ENCODE data around the gene C4orf33.
"Not testable (repeated sequence)": the region's sequence is repeated elsewhere in the genome, so short reads cannot be mapped to it uniquely, and the experiment has no call there.

C4orf33 gene, protein sequence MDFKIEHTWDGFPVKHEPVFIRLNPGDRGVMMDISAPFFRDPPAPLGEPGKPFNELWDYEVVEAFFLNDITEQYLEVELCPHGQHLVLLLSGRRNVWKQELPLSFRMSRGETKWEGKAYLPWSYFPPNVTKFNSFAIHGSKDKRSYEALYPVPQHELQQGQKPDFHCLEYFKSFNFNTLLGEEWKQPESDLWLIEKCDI

DNA sequence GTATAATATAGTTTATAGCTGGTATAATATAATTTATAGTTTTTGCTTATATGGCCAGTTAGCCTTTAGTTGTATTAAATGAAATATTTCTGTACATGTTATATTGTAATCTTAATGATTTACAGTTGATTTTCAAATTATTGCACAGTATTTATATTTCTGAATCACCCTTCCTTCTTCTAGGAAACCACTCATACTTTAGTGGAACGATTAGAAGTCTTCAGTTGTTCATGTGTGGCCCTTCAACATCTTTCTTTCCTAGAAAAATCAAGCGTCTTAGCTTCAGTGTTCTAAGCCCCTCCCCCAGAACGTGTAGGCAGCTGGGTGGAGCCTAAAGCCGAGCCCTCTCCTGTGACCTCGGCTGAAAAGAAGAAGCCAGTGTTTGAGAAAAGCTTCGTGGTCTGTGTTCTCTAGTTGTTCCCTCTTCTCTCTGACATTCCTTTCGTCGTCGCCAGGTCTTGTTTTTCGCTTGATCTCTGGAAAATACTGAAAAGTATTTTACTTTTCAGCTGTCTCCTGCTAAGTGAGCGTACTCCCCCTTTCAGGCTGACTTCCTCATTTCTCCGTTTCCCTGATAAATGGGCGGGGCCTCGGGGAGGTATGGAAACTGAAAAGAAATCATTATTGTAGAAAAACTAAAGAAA lies at the start of gene C4orf33:
Gene C4orf33 (plus strand): TSS at position 342 of the 644 bp plus-strand sequence. CDS start 6,459 bp downstream, outside the sequence.
- peak; percentile 69 for DNase-seq (ENCODE audit: extremely low spot score)
- ChIA-PET CTCF (no interaction called here), POLR2A (interaction anchor here (0.7 kb wide), 1 partner anchor 15 kb away, joined by 3 read pairs; no protein-coding TSS in a partner anchor)
- no peak; the same call in 1 of the 2 replicates for TF ChIP-seq ELF4 (IDR thresholded peaks at IDR 0.05)
- TF ChIP-seq TARDBP (IDR thresholded peaks at IDR 0.05) = no peak
- no peak for TF ChIP-seq NFRKB (IDR thresholded peaks at IDR 0.05)
- TF ChIP-seq ARNT (IDR thresholded peaks at IDR 0.05) = no peak
- no peak for TF ChIP-seq LEF1 (IDR thresholded peaks at IDR 0.05; ENCODE audit: borderline replicate concordance)
- no peak for TF ChIP-seq L3MBTL2 (conservative IDR thresholded peaks at IDR 0.05)
- no peak for TF ChIP-seq SP1 (IDR thresholded peaks at IDR 0.05)
- no peak for TF ChIP-seq CTBP1 (IDR thresholded peaks at IDR 0.05; ENCODE audit: borderline replicate concordance)
- no peak for TF ChIP-seq ZNF384 (IDR thresholded peaks at IDR 0.05)
- TF ChIP-seq FOXM1 (IDR thresholded peaks at IDR 0.05; ENCODE audit: borderline replicate concordance) = no peak
- no peak for TF ChIP-seq FOXA1 (IDR thresholded peaks at IDR 0.05)
- no peak for TF ChIP-seq BHLHE40 (IDR thresholded peaks at IDR 0.05; ENCODE audit: borderline replicate concordance)
- TF ChIP-seq, protein P1, sequence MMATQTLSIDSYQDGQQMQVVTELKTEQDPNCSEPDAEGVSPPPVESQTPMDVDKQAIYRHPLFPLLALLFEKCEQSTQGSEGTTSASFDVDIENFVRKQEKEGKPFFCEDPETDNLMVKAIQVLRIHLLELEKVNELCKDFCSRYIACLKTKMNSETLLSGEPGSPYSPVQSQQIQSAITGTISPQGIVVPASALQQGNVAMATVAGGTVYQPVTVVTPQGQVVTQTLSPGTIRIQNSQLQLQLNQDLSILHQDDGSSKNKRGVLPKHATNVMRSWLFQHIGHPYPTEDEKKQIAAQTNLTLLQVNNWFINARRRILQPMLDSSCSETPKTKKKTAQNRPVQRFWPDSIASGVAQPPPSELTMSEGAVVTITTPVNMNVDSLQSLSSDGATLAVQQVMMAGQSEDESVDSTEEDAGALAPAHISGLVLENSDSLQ (IDR thresholded peaks at IDR 0.05) = no peak
- no peak for TF ChIP-seq HDGF (IDR thresholded peaks at IDR 0.05; ENCODE audit: borderline replicate concordance)

DNA sequence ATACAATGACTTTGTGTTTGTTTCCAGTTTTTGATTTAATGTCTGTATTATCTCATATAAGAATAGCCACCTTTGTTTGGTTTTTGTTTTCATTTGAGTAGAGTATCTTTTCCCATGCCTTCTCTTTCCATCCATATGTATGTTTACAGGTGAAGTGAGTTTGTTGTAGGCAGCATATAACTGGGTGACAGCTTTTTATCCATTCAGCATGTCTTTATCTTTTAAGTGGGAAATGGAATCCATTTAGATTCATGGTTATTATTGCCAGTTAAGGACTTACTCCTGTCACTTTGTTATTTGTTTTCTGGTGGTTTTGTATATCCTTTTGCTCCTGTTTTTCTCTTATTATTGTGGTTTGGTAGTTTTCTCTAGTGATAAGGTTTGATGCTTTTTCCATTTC lies 36.9 kb upstream of the C4orf33 start:
- TF ChIP-seq FOXM1 (IDR thresholded peaks at IDR 0.05; ENCODE audit: borderline replicate concordance) = no peak
- TF ChIP-seq NFRKB (IDR thresholded peaks at IDR 0.05) = no peak
- no peak for TF ChIP-seq ARNT (IDR thresholded peaks at IDR 0.05)
- TF ChIP-seq HDGF (IDR thresholded peaks at IDR 0.05; ENCODE audit: borderline replicate concordance) = no peak
- no peak for TF ChIP-seq SP1 (IDR thresholded peaks at IDR 0.05)
- TF ChIP-seq, protein P1 (IDR thresholded peaks at IDR 0.05) = no peak
- no peak for TF ChIP-seq LEF1 (IDR thresholded peaks at IDR 0.05; ENCODE audit: borderline replicate concordance)
- TF ChIP-seq ZNF384 (IDR thresholded peaks at IDR 0.05) = no peak
- DNase-seq (ENCODE audit: extremely low spot score) = no peak
- ChIA-PET CTCF (no interaction called here), POLR2A (no interaction called here)

DNA sequence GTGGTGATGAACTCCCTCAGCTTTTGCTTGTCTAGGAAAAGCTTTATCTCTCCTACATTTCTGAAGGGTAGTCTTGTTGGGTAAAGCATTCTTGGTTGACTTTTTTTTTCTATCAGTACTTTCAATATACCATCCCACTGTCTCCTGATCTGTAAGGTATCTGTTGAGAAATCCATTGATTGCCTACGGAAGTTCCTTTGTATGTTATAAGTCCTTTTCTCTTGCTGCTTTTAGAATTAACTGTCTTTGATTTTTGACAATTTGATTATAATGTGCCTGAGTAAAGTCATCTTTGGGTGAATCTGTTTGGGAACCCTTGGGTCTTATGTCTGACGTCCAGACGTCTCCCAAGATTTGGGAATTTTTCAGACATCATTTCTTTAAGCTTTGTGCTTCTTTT lies 33.4 kb upstream of the C4orf33 start:
- POLR2A ChIA-PET = no interaction called here
- CTCF ChIA-PET = no interaction called here
- no peak for DNase-seq (ENCODE audit: extremely low spot score)
- TF ChIP-seq NFRKB (IDR thresholded peaks at IDR 0.05) = no peak
- TF ChIP-seq ELF4 (IDR thresholded peaks at IDR 0.05) = no peak
- TF ChIP-seq L3MBTL2 (conservative IDR thresholded peaks at IDR 0.05) = no peak
- no peak for TF ChIP-seq SP1 (IDR thresholded peaks at IDR 0.05)
- no peak for TF ChIP-seq SUZ12 (IDR thresholded peaks at IDR 0.05)
- no peak for TF ChIP-seq FOXA1 (IDR thresholded peaks at IDR 0.05)
- TF ChIP-seq ZNF384 (IDR thresholded peaks at IDR 0.05) = no peak
- TF ChIP-seq, protein P1 (IDR thresholded peaks at IDR 0.05) = no peak
- no peak for TF ChIP-seq TARDBP (IDR thresholded peaks at IDR 0.05)
- no peak for TF ChIP-seq ARNT (IDR thresholded peaks at IDR 0.05)
- TF ChIP-seq FOXM1 (IDR thresholded peaks at IDR 0.05; ENCODE audit: borderline replicate concordance) = no peak
- no peak for TF ChIP-seq CTBP1 (IDR thresholded peaks at IDR 0.05; ENCODE audit: borderline replicate concordance)
- TF ChIP-seq LEF1 (IDR thresholded peaks at IDR 0.05; ENCODE audit: borderline replicate concordance) = no peak
- no peak for TF ChIP-seq BHLHE40 (IDR thresholded peaks at IDR 0.05; ENCODE audit: borderline replicate concordance)
- TF ChIP-seq FOXK2 (IDR thresholded peaks at IDR 0.05) = no peak
- no peak for TF ChIP-seq HDGF (IDR thresholded peaks at IDR 0.05; ENCODE audit: borderline replicate concordance)

DNA sequence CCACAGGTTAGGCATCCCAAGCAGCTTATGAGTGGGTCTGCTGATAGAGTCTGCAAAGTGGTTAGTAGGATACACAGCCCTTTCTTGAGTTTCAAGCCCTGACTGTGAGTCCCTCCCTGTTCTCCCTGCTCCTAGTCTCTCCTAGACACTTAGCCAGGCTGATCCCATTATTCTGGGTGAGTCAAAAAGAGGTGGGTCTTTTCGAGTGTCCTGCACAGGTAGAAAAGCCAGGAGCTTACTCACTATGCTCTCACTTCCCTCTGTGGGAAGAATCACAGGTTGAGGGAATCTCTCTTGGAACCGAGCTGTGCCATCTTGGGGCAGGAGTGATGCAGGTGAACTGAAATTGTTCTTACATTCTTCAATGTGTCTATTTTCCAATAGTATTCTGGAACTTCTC lies 32.3 kb upstream of the C4orf33 start:
- POLR2A ChIA-PET = no interaction called here
- TF ChIP-seq ELF4 (IDR thresholded peaks at IDR 0.05) = no peak
- TF ChIP-seq NFRKB (IDR thresholded peaks at IDR 0.05) = no peak
- TF ChIP-seq ARNT (IDR thresholded peaks at IDR 0.05) = no peak
- TF ChIP-seq HDGF (IDR thresholded peaks at IDR 0.05; ENCODE audit: borderline replicate concordance) = no peak
- TF ChIP-seq FOXK2 (IDR thresholded peaks at IDR 0.05) = no peak
- TF ChIP-seq TARDBP (IDR thresholded peaks at IDR 0.05) = no peak
- no peak for TF ChIP-seq L3MBTL2 (conservative IDR thresholded peaks at IDR 0.05)
- no peak for TF ChIP-seq FOXA1 (IDR thresholded peaks at IDR 0.05)
- TF ChIP-seq FOXM1 (IDR thresholded peaks at IDR 0.05; ENCODE audit: borderline replicate concordance) = no peak
- TF ChIP-seq SP1 (IDR thresholded peaks at IDR 0.05) = no peak
- no peak for TF ChIP-seq BHLHE40 (IDR thresholded peaks at IDR 0.05; ENCODE audit: borderline replicate concordance)
- no peak for TF ChIP-seq ZNF384 (IDR thresholded peaks at IDR 0.05)
- no peak for TF ChIP-seq LEF1 (IDR thresholded peaks at IDR 0.05; ENCODE audit: borderline replicate concordance)
- TF ChIP-seq CTBP1 (IDR thresholded peaks at IDR 0.05; ENCODE audit: borderline replicate concordance) = no peak
- no peak for DNase-seq (ENCODE audit: extremely low spot score)
- CTCF ChIA-PET = no interaction called here

DNA sequence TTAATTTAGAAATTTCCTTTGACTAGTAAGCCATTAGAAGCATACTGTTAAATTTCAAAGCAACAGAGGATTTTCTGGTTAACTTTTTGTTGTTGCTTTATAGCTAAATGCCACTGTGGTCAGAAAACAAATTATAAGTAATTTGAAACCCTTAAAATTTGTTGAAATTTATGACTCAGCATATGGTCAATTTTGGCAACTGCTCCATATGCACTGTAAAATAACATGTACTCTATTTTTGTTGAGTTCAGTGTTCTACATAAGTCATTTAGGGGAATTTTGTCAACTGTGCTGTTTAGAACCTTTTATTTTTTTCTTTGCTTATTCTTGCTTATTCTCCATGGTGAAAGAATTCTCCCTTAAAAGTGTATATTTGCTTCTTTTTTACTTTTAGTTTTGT lies 31.2 kb upstream of the C4orf33 start:
- TF ChIP-seq, protein P1 (IDR thresholded peaks at IDR 0.05) = no peak
- TF ChIP-seq BHLHE40 (IDR thresholded peaks at IDR 0.05; ENCODE audit: borderline replicate concordance) (no peak), CTBP1 (IDR thresholded peaks at IDR 0.05; ENCODE audit: borderline replicate concordance) (no peak), HDGF (IDR thresholded peaks at IDR 0.05; ENCODE audit: borderline replicate concordance) (no peak), FOXA1 (IDR thresholded peaks at IDR 0.05) (no peak), SUZ12 (IDR thresholded peaks at IDR 0.05) (no peak), ARNT (IDR thresholded peaks at IDR 0.05) (no peak), TARDBP (IDR thresholded peaks at IDR 0.05) (no peak), LEF1 (IDR thresholded peaks at IDR 0.05; ENCODE audit: borderline replicate concordance) (no peak), FOXK2 (IDR thresholded peaks at IDR 0.05) (no peak), NFRKB (IDR thresholded peaks at IDR 0.05) (no peak), SP1 (IDR thresholded peaks at IDR 0.05) (no peak), FOXM1 (IDR thresholded peaks at IDR 0.05; ENCODE audit: borderline replicate concordance) (no peak), ZNF384 (IDR thresholded peaks at IDR 0.05) (no peak), ELF4 (IDR thresholded peaks at IDR 0.05) (no peak), L3MBTL2 (conservative IDR thresholded peaks at IDR 0.05) (no peak)
- POLR2A ChIA-PET = no interaction called here
- CTCF ChIA-PET = no interaction called here
- no peak for DNase-seq (ENCODE audit: extremely low spot score)

DNA sequence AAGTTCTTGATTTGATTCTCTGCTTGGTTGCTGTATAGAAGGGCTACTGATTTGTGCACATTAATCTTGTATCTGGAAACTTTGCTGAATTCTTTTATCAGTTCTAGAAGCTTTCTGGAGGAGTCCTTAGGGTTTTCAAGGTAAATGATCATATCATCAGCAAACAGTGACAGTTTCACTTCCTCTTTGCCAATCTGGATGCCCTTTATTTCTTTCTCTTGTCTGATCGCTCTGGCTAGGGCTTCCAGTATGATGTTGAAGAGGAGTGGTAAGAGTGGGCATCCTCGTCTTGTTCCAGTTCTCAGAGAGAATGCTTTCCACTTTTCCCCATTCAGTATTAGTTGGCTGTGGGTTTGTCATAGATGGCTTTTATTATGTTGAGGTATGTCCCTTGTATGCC lies 26.4 kb upstream of the C4orf33 start:
- POLR2A ChIA-PET; CTCF ChIA-PET; DNase-seq (ENCODE audit: extremely low spot score): not testable (repeated sequence)
